A673 (cell line): ENCODE measurements around the gene JOSD2.
A peak's percentile ranks its signal among the peaks of the same experiment; 100 is the strongest.

Experiments used
- CTCF ChIP-seq: fragments of 300-800, 200-600 bp; sonication (generic); conservative IDR thresholded peaks from 2 replicates; pipeline ENCODE4 v1.5.1; 2017; ENCODE audit warnings: low read depth, mild to moderate bottlenecking, antibody characterized with exemption, low read length, moderate library complexity, mixed read lengths
- EZH2 ChIP-seq: fragments of 200-600 bp; sonication (generic); IDR thresholded peaks from 2 replicates; pipeline ENCODE4 v1.6.1; 2017; ENCODE audit warnings: borderline replicate concordance, low read depth, mild to moderate bottlenecking, mixed read lengths, antibody characterized with exemption, low read length; ENCODE audit not compliant: poor library complexity, severe bottlenecking

- TF ChIP-seq CTCF: peak; percentile 67
- no peak for TF ChIP-seq EZH2
Measured at GRCh38 chr19:50486823-50487515, 24.0 kb downstream of the JOSD2 start.
